GM18498 (cell line): ENCODE measurements around the gene NCKIPSD.
A peak's percentile ranks its signal among the peaks of the same experiment; 100 is the strongest.

ENCODE experiments used
- ATAC-seq: cut with Tn5 transposase; IDR thresholded peaks from one replicate; pipeline ENCODE4 v1.9.1; 2021; ENCODE audit warnings: mild to moderate bottlenecking, moderate library complexity; ENCODE audit not compliant: unreplicated experiment

Gene NCKIPSD

DNA sequence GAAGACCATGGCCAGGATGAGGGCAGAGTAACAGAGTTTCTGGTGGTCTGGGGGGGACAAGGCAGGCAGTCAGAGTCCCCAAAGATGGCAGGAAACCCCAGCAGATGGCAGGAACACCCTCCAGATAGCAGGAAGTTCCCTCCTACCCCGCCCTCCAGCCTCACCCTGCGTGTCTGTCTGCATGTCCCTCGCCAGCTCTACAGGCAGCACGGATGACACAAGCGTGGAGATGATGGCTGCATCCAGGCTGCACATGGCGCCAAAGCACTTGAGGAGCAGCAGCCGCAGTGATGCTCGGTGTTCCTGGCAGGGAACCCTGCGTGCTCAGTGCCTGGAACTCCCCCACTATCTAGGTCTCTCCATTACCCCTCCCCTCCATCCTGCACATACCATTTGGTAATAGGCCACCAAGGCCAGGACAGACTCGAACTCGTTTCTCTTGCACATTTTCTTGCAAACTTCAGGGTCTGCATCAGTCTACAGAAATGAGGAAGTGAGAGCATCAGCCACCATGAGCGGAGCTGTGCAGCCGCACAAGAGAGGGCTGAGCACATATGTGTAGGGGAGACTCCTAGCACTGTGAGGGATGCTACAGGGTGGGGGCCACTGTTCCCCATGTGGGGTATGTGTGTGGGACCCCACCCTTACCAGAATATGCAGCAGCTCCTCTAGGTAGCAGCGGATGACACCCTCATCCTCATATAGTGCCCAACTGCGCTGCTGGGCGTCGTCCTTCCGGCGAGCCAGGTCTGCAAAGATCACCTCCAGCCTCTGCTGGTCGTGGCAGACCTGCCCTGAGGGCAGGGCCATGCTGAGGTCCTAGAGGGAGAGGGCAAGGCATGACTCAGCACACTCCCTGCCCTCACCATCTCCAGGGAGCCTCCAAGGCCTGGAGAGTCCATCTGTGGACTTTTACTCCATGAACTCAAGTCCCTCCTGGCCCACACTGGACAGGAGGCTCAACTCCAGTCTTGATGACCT, 6.0 kb downstream of the NCKIPSD start:
- ATAC-seq, result no peak

DNA sequence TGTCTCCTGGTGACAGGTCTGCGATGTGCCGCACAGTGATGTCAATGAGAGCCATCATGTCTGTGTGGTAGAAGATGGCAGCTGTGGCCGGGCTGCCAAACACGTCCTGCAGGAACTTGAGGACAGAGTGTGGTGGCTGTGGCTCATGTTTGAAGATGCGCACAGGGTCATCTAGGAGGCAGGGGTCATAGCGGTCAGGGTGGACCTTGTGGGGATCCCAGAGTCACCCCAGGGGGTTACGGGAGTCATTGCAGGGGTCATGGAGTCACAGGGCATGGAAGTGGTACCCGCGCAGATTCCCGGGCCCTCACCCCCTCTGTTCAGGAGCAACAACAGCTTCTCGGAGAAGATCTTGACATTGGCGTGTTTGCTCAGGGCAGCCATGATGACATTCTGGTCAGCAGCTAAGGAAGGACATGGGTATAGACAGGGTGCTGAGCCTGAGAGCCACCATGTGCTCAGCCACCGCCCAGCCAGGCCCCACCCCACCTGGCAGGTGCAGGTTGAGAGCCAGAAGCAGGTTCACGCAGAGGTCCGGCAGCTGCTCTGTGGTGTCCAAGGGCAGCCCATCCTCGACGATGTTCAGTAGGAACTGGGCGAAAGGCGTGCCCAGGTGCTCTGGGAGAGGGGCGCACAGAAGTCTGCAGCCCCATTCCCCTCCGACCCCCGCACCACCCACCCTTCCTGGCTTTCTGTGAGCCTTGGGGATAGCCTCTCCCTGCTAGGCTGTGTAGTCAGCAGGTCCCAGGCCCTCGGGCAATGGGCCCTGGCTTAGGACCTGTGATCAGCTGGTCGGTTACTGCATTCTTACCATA, 6.9 kb downstream of the NCKIPSD start:
- no peak for ATAC-seq

DNA sequence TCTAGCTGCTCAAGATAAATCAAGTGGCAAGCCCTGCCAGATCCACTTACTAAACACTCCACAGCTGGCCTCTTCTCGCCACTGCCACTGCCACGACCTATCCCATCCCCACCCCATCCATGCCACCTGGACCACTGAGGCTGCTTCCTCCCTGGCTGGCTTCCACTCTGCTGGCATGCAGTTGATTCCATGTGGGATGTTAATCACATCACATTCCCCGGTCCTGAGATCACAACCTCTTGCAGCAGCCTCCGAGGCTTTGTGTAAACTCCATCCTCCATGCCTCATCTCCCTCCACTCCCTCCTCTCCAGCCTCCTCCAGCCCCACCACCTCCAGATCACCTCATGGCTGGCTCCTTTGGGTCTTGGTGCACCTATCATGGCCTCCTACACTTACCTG, 7.7 kb downstream of the NCKIPSD start:
- ATAC-seq, result no peak

DNA sequence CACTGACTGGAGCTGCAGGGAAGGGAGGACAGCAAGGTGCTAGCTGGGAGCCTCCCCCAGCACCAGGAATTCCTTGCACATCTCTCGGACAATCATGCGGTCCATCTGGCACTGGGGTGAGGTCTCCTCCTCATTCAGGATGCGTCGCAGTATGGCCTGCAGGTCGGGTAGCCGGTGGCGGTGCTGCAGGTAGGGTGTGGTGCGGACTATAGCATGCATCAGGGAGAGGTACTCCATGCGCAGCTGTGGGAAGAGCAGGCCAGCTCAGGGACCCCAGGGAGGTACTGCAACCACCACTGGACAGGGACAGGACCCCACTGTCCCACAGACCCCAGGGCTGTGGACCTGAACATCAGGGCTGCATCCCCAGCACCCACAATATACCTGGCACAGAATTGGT, 11.2 kb downstream of the NCKIPSD start:
- ATAC-seq, result no peak

DNA sequence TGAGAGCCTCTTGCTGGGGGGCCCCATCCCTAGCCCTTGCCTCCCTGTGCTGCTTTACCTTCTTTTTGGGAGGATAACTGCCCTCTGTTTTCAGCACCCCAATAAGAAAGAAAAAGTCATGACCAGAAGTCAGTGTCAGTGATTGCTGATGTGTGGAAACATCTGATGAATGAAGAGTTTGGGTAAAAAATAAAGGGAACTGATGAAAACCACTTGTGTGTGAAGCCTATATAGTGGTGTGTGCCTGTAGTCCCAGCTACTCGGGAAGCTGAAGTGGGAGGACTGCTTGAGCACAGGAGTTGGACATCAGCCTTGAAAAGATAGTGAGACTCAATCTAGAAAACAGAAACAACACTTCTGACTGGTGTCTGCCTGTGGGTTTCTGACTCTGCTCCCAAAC, 13.2 kb downstream of the NCKIPSD start:
- ATAC-seq, result no peak

DNA sequence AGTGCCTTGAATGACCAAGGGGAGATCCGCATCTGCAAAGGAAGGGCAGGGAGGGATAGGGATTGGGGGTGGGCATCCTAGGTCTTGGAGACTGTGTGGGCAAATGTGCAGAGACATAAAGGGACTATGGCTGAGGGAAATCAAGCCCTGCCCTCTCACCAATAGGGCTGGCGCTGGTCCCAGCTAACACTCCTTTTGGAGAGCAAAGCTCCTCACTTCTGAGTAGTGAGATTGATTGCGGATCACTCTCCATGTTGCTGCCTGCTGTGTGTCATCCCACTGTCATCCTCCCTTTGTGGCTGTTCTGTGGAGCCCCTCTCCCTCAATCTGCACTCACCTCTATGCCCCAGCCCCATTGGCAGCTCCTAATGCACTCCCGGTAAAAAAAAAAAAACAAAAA, 20.8 kb downstream of the NCKIPSD start:
- ATAC-seq, result no peak

DNA sequence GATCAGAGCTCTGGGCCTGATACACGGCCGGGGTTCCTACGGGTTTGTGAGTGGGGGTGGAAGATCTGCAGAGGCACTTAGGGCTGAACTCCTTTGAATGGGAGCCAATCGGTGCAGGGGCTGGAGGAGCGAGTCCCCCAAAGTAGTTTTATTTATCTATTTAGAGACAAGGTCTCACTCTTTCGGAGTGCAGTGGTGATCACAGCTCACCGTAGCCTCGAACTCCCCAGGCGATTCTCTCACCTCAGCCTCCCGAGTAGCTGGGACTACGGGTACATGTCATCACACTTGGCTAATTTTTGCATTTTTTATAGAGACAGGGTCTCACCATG, 21.4 kb downstream of the NCKIPSD start:
- ATAC-seq, result no peak

DNA sequence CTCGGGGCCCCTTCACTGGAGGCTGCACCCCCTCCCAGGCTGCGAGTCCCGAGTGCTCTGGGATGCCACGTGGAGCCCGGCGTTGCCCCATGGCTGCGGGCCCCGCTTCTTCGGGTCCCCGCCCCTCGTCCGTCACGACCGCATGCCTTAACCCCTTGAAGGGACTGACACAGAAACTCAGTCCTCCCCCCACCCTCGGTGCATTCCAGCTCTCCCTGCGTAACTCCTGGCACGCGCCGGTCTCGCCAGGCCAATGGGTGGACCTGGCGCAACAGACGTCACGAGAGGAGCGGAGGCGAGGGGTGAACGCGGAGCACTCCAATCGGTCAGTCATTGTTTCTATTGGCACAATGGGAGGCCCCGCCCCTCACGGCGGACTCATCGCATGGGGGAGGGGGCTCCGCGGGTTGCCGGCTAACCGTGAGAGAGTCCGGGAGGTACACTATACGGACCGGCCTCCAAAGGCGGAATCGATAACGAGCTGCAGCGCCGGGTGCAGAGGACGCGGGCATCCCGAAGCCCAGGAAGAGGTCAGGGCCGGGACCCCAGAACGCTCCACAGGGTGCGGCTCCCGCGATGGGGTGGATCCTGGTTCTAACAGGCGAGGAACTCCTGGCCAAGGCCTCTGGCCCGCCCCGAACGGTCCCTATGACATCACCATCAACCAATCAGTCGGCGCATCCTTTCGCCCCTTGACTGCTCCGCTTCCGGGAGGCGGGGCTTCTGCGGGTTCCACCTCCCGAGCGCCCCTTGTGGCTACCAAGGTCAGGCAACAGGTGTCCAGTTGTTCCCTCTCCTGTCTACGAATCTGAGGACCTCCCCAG, 22.0 kb downstream of the NCKIPSD start:
- ATAC-seq, result peak; percentile 84

DNA sequence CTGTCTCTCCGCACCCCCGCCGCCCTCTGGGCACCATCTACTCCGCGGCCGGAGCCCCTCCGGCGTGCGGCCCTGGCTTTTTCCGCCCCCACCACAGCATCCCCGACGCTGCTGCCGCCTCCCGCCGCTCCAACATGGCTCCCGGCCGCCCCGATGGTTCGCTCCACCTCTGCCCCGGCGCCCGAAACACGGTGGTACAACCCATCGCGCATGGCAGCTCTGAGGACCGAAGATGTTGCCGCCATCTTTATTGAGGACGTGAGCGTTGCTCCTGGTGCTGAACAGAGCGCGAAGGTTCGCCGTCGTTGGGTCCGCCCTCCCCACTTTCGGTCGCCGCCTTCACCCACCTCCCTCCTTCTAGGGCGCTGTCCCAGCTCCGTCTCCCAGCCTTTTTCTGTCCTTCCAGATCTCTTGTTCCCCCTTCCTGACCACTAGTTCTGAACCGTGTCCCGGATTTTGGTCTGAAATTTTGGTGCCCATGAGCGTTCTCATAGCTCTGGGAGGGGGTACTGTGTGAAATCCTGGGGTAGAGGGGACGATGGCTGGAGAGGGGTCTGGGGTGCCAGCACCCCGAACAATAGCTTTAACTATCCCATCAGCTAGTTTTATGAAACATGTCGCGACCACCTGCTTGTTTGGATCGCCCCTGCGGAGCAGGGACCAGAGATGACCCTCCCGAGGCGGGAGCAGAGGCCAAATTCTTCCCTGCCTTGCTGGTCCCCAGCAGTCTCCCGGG, 22.8 kb downstream of the NCKIPSD start, which contains the start of gene CELSR3:
Gene CELSR3 (minus strand): TSS at position 134 of the 736 bp plus-strand sequence. CDS start 252 bp downstream, outside the sequence.
- no peak for ATAC-seq

DNA sequence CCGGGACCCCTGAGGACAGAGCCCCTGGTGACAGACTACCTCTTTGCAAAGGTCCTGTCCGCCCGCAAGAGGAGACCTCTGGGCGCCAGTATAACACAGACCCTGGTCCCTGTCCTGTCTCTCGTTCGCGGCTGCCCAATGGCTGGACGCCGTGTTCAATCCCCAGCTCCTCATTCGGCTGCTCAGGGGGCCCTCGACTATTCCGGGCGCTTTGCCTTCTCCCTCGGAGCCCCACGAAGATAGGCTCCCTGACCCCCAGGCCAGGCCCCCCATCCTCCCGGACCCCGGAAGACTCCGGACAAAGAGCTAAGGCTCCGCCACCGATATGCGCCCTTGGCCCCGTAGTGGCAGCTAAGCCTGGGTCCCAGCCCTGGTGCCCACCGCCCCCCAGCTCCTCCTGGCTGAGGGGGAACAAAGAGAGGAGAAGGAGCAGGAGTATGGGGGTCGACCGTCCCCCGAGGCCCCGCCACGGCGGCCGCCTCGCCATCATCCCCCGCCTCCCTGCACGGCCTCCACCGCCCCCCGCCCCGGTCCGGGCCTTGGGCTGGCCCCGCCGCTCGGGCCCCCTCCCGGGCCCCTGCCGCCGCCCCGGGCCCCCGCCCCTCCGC, 23.5 kb downstream of the NCKIPSD start:
- ATAC-seq, result no peak

DNA sequence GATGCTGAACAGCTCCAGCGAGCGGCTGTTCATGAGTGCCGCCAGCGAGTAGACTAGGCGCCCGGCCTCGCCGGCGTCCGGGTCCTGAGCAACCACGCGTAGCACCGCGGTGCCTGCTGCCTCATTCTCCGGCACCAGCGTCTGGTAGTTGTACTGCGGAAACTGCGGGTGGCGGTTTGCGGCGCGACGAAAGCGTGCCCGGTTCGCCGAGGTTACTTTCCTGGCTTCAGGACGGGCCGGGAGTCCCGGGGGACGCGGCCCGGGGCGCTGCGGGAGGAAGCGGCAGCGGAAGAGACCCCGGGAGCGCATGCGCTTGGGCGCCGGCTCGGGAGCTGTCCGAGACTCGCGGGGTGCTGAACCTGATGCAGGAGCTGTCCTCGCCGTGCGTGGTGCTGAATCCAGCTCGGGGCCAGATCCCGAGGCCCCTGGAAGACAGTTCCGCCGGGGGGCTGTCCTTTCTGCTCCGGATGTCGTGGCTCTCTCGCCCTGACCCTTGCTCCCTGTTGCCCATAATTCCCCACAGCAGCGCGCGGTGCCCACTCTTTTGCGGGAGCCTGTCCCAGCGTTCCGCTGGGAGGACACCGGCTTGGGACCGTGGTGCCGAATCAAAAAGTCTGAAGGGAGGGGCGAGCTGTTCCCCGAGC, 24.1 kb downstream of the NCKIPSD start:
- peak; percentile 29 for ATAC-seq

DNA sequence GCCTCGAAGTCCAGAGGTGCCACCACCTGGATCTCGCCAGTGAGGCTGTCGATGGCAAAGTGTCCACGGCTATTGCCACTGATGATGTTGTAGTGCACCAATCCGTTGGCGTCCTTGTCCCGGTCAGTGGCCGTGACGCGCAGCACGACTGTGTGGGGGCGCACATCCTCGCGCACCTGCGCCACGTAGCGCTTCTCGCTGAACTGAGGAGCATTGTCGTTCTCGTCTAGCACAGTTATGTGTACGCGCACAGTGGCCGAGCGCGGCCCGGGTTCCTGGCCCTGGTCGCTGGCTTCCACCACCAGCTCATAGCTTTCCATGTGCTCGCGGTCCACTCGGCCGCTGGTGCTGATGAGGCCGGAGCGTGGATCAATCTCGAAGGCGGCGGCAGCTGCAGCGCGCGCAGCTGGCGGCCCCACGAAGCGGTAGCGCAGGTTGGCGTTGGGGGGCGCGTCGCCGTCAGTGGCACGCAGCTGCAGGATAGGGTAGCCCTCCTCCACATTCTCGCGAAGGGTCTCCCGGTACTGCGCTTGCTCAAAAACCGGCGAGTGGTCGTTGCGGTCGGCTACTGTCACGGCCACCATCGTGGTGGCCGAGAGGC, 24.8 kb downstream of the NCKIPSD start:
- ATAC-seq, result no peak

DNA sequence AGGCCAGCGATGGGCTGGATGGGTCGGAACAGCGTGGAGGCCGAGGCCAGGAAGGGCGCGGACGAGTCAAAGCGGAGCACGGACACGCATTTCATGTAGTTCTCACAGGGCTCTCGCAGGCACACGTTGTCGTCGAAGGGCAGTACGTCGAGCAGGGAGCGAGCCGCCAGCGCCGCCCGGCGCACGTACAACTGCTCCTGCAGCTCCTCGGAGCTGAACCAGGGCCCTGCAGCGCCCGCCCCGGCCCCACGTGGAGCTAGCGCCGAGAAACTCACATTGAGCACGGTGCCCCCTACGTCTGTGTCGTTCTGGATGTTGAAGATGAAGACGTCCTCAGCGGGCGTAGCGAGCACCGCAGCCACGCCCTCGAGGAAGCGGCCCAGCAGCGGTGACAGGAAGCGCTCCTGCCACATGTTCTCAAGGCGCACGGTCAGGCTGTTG, 28.9 kb downstream of the NCKIPSD start:
- no peak for ATAC-seq

DNA sequence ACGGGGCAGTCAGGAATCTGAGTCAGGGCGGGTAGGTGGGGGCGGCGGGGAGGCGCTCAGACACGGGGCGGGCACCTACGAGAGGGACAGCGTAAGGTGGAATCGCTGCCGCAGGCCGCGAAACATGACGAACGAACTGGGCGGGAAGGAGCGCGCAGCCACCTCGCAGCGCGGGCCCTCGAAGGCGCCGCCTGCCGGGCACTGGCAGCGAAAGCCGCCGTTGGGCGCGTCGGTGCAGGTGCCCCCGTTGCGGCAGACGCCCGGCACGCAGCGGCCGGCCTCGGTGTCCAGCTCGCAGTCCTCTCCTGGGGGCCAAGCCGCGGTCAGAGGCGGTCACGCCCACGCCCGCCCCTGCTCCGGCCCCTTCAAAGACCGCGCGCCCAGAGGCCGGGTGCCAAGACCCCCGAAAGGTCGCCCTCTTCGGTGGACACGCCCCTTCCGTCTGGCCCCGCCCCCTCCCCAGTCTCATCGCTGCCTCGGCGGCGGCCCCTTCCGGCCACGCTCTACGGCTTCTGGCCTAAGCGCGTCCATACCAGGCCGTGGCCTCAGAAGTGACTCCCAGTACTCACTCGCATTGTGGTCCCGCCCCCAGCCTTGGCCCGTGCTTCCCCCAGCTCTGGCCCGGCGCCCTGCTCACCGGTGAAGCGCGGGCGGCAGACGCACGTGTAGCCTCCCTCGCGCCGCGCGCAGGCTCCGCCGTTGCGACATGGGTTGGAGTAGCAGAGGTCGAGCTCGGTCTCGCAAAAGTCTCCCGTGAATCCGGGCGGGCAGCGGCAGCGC, 29.5 kb downstream of the NCKIPSD start:
- ATAC-seq, result peak; percentile 68

DNA sequence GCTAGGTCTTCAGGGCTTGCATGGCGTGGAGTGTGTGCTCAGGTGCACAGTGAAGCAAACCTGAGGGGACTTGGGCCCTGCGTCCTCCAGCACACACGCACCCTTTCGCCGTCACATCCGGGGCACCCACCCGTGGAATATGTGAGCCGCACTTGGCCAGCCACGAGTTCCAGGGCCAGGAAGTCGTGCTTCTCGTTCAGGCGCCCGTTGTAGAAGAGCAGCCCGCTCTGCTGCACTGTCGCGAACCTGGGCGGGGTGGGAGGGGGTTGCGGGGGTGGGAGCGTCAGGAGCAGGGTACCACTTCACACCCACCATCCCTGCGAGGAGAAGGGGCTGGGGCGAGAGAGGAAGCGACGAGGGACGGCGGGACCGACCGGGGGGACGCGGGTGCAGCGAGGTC, 30.1 kb downstream of the NCKIPSD start:
- ATAC-seq, result no peak

DNA sequence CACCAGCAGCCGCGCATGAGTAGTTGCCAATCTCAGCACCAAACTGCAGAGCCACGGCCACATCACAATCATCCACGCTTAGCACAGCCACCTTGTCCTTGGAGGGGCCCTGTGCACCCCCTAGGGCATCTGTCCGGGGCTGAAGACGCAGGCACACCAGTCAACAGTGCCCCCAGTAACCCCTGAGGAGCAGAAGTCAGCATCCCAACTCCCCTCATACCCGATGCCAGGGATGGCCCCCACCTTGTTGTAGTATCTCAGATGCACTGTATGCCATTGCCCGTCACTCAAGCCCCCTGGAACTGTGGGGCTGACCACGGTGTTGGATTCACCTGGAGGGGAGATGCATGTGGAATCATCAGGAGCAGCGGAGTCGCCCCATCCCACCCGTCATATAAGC, 30.7 kb downstream of the NCKIPSD start:
- no peak for ATAC-seq

DNA sequence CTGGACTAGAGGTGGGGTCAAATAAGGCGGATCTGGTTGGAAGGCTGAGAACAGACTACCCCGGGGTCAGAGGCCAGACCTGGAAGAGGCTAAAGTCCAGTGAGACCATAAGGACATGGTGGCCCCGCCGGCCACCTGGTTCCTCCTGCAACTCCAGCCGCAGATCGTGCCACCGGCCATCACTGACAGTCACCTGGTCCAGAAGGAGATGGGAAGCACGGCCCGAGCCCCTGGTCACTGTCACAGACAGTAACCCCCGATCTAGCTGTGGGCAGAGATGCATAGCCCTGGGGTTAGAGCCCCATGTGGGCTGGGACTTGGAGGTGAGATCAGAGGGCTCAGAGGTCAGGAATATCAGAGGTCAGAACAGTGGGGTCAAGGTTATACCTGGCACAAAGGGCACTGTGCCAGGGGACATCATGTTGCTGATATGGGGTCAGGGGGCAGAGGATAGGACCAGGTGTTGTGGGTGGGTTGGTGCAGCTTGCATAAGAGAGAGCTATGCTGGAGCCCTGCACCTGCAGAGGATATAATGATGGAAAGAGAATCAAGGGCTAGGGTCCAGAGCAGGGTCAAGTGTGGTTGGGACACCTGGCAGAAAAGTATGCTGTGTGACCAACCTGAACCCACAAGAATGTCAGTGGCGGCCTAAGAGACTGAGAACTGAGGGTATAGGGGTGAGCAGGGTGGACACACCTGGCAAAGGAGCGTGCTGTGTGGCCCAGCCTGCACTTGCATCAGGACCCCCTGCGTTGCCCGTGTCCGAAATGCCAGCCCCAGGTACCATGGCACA, 32.6 kb downstream of the NCKIPSD start:
- ATAC-seq, result no peak
